Pancreas (tissue), 10 donors: Measurements from ENCODE around the gene ACOT9. TPM values are rescaled to one million over a fixed set of nuclear protein-coding genes. Genes with fewer than 3 reads are reported as not detected.
A peak's percentile ranks its signal among the peaks of the same experiment; 100 is the strongest.

Experiments used
- ATAC-seq, 4 donors: fragments of 200-7000 bp; cut with Tn5 transposase; one replicate each; pipeline versions ENCODE4 v1.8.0 to v1.9.1; 2020; ENCODE audit warnings: mild to moderate bottlenecking in 4 of 4, moderate library complexity in 4 of 4
- DNase-seq, 6 donors: peaks; one replicate each; pipeline ENCODE4 v3.0.0-alpha.2; 2020
- FAIRE-seq: peaks from 2 replicates; lab custom pipeline; 2012; peaks lifted over from hg19 to GRCh38; lab: Jason Lieb, UNC
- H3K27ac ChIP-seq, 4 donors: fragments of 200-600 bp; sonication (generic); 1 replicate in 3 of 4; 2 replicates in 1 of 4; pipeline versions ENCODE4 v1.5.0 to v1.8.0; 2020
- H3K27me3 ChIP-seq, 4 donors: fragments of 200-600 bp; one replicate each; pipeline ENCODE4 v1.8.0; 2021
- H3K36me3 ChIP-seq, 3 donors: fragments of 200-600 bp; sonication (generic) in 1 of 3; one replicate each; pipeline versions ENCODE4 v1.5.0 to v1.8.0; 2020 to 2021
- H3K4me1 ChIP-seq, 3 donors: fragments of 200-600 bp; one replicate each; pipeline ENCODE4 v1.8.0; 2021
- H3K4me3 ChIP-seq, 4 donors: fragments of 200-600 bp; sonication (generic) in 2 of 4; one replicate each; pipeline versions ENCODE4 v1.5.0 to v1.8.0; 2020 to 2021
- H3K9me3 ChIP-seq, 4 donors: fragments of 200-600 bp; one replicate each; pipeline ENCODE4 v1.8.0; 2021
- WGBS, 2 donors: extraction: QIAGEN DNeasy Blood & Tissue Kit; methylation state at CpG; one replicate each; pipeline ENCODE4 v1.1.7; 2013; 5-methylcytosine and 5-hydroxymethylcytosine counted together
- intact Hi-C, 3 donors: fragments of 100-400 bp; cut with DNase I; formaldehyde crosslinking; loops; one replicate each; pipeline versions ENCODE4 v1.11.1 to v1.14.2; 2022
- polyA plus RNA-seq, 2 donors: library from polyadenylated mRNA; stranded (reverse); fragments of 200-250 nt; gene quantifications; one replicate each; pipeline ENCODE4 v1.2.3, GENCODE V29; 2013
- total RNA-seq, 6 donors: library from RNA; stranded (reverse); fragmentation: NEBNext Ultra II Directional in 4 of 6; extraction: Animal tissue kit (Norgen Biotek cat#: 25700) in 4 of 6; gene quantifications; one replicate each; pipeline versions ENCODE4 v1.2.1 to v1.2.4, GENCODE V29; 2021 to 2023
- TF ChIP-seq, protein P1 (sequence below), 4 donors: fragments of 200-600 bp; sonication (generic) in 3 of 4; IDR thresholded peaks; one replicate each; pipeline versions ENCODE4 v1.5.0 to v1.8.0; 2021; ENCODE audit warnings: antibody characterized with exemption in 4 of 4
- donor health status: healthy with polysubstance abuse.
- donor health status: DM: no; HTN: no; CAD: no; lungs with moderate emphysema.
- donor health status: DM: no; HTN: no; CAD: no.
- donor health status: control.
- donor health status: control.
- donor health status: Bipolar disorder and iron deficiency.
- donor health status: DM: yes; HTN: yes; CAD: no.
- donor health status: DM: no; HTN: no; CAD: no.
- donor health status: DM: no; HTN: no; CAD: no.
- donor health status: DM: yes; HTN: yes; CAD: no.

ACOT9 gene
- total and polyA plus RNA-seq, 8 donors, result 7.0 to 26.8 (median 13.4) TPM

DNA sequence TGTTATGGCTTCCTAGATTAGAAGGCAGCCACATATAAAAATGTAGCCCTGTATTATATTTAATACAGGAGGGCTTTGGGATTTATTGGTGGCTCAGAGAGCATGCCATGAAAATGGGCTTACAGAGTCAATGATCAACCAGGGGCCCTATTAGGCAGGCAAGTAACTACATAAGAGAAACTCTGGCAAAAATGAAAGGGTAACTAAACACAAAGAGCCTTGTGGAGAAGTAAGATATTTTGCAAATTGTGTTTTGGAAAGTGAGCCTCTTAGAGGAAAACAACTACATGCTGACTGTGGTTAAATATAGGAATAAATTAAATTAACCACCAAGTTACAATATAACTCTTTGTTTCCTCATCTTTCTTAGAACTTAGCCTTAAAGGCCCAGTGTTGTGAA lies 45.4 kb upstream of the ACOT9 start:
- FAIRE-seq (no peak), ATAC-seq (no peak), DNase-seq (no peak)
- intact Hi-C loops, result no loop called here
- Histone ChIP-seq H3K27ac (peak overlapping the region in 1 of 4 donors; percentile 65), H3K27me3 (no peaks in the 10 kb centered on the region), H3K36me3 (no peaks in the 10 kb centered on the region), H3K4me3 (no peak overlapping the region), H3K9me3 (no peaks in the 10 kb centered on the region), H3K4me1 (no peaks in the 10 kb centered on the region)
- TF ChIP-seq, protein P1, sequence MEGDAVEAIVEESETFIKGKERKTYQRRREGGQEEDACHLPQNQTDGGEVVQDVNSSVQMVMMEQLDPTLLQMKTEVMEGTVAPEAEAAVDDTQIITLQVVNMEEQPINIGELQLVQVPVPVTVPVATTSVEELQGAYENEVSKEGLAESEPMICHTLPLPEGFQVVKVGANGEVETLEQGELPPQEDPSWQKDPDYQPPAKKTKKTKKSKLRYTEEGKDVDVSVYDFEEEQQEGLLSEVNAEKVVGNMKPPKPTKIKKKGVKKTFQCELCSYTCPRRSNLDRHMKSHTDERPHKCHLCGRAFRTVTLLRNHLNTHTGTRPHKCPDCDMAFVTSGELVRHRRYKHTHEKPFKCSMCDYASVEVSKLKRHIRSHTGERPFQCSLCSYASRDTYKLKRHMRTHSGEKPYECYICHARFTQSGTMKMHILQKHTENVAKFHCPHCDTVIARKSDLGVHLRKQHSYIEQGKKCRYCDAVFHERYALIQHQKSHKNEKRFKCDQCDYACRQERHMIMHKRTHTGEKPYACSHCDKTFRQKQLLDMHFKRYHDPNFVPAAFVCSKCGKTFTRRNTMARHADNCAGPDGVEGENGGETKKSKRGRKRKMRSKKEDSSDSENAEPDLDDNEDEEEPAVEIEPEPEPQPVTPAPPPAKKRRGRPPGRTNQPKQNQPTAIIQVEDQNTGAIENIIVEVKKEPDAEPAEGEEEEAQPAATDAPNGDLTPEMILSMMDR (IDR thresholded peaks at IDR 0.05), result no peak

GRCh38 chrX:23787745-23788118 lies 44.7 kb upstream of the ACOT9 start:
- 81 to 87% methylated on average over 2 of the region's 2 CpGs for WGBS, 2 donors
- H3K27ac ChIP-seq, result peak overlapping the region in 1 of 4 donors; percentile 65
- TF ChIP-seq, protein P1 (IDR thresholded peaks at IDR 0.05), result no peak
- H3K27me3 ChIP-seq, result peaks cover 0 to under 1% (median 0%) of the 10 kb centered on the region in 4 donors
- H3K4me1 ChIP-seq, result no peaks in the 10 kb centered on the region
- H3K9me3 ChIP-seq, result no peaks in the 10 kb centered on the region
- DNase-seq, result peak in 1 of 6 donors; percentile 2
- H3K36me3 ChIP-seq, result no peaks in the 10 kb centered on the region
- intact Hi-C loops, result no loop called here
- no peak overlapping the region for H3K4me3 ChIP-seq
- no peak for ATAC-seq
- no peak for FAIRE-seq

- no peaks in the 10 kb centered on the region for H3K9me3 ChIP-seq
- TF ChIP-seq, protein P1 (IDR thresholded peaks at IDR 0.05), result no peak
- WGBS, 2 donors, result 61 to 64% methylated on average over 11 of the region's 11 CpGs
- FAIRE-seq (no peak), DNase-seq (peak in 1 of 6 donors; percentile 47), ATAC-seq (no peak)
- H3K36me3 ChIP-seq, result no peaks in the 10 kb centered on the region
- no peaks in the 10 kb centered on the region for H3K4me1 ChIP-seq
- H3K27ac ChIP-seq, result peak overlapping the region in 1 of 4 donors; percentile 93
- intact Hi-C loops, result no loop called here
- peak overlapping the region in 1 of 4 donors; percentile 57 for H3K4me3 ChIP-seq
- peaks cover 0 to 10% (median 0%) of the 10 kb centered on the region in 4 donors for H3K27me3 ChIP-seq
Observed at GRCh38 chrX:23786268-23786815, 43.3 kb upstream of the ACOT9 start.

DNA sequence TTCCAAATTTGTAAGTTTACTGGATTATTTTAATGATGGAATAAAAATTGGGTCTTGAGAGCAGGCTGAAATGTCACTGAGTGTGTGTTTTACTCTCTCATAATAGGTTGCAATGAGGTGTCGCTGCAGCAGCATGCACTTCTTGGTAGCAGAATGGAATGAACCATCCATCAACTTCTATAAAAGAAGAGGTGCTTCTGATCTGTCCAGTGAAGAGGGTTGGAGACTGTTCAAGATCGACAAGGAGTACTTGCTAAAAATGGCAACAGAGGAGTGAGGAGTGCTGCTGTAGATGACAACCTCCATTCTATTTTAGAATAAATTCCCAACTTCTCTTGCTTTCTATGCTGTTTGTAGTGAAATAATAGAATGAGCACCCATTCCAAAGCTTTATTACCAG lies 42.5 kb upstream of the ACOT9 start:
- no peak for FAIRE-seq
- Histone ChIP-seq H3K27ac (peak overlapping the region in 2 of 4 donors; percentile 92 to 93), H3K4me1 (no peaks in the 10 kb centered on the region)

More for the DNA sequence above, 42.5 kb upstream of the ACOT9 start:
- TF ChIP-seq, protein P1 (IDR thresholded peaks at IDR 0.05), result no peak
- Histone ChIP-seq H3K27me3 (peaks cover 0 to 10% (median 0%) of the 10 kb centered on the region in 4 donors), H3K4me3 (peak overlapping the region in 1 of 4 donors; percentile 57), H3K36me3 (no peaks in the 10 kb centered on the region), H3K9me3 (no peaks in the 10 kb centered on the region)
- intact Hi-C loops, result no loop called here
- 41 to 47% methylated on average over 2 of the region's 2 CpGs for WGBS, 2 donors
- no peak for ATAC-seq
- DNase-seq, result peak in 1 of 6 donors; percentile 1
